ENCODE data around the gene TIMM23. TPM values are rescaled to one million over a fixed set of nuclear protein-coding genes. Genes with fewer than 3 reads are reported as not detected.
"Not testable (repeated sequence)": the region's sequence is repeated elsewhere in the genome, so short reads cannot be mapped to it uniquely, and the experiment has no call there.

TIMM23 gene, protein sequence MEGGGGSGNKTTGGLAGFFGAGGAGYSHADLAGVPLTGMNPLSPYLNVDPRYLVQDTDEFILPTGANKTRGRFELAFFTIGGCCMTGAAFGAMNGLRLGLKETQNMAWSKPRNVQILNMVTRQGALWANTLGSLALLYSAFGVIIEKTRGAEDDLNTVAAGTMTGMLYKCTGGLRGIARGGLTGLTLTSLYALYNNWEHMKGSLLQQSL
- total RNA-seq: 10 to 100 TPM; 37.4 to 50.3 TPM
- long read RNA-seq, transcript TIMM23-201 (7 exons, 1,222 nt): major isoform, 68 of 72 reads
- long read RNA-seq, partial matches to known transcripts: 1 of 72 reads
- long read RNA-seq, other reads (novel, unspliced or antisense): 3 of 72 reads

DNA sequence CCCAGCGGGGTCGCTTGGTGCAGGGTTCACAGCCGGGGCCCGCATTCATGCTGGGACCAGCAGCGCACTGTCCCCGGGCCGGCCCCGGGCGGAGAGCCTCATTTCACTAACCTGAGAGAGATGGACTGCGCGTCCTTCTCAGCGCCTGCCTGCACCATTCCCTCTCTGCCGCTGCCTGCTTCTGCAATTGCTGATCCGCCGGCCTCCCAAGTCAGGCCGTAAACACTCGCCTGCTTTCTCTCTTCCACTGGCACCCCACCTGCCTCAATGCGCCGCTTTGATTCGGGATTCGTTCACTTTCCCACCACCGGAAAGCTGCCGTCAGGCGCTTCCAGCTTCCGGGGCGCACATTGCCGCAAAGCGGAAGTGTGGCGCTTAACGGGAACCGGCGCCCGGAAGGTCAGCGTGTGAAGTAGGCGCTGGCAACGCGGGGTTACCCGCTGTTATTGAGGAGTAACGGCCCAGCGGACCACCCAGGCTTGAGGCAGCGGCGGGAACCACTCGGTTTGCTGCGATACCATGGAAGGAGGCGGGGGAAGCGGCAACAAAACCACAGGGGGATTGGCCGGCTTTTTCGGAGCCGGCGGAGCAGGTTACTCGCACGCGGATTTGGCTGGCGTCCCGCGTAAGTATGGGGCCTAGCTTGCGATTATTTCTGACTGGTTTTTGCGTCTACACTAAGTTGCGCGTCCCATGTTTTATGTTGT lies at the start of gene TIMM23:
Gene TIMM23, plus strand, starts transcription at position 384 of the 707 bp plus-strand sequence. Its CDS starts 136 bp downstream, at position 520.
- DNase-seq: peak; percentile 82 to 89
- ATAC-seq: peak; percentile 94
- intact Hi-C loops (cut with DNase I, micrococcal nuclease): not testable (repeated sequence)

DNA sequence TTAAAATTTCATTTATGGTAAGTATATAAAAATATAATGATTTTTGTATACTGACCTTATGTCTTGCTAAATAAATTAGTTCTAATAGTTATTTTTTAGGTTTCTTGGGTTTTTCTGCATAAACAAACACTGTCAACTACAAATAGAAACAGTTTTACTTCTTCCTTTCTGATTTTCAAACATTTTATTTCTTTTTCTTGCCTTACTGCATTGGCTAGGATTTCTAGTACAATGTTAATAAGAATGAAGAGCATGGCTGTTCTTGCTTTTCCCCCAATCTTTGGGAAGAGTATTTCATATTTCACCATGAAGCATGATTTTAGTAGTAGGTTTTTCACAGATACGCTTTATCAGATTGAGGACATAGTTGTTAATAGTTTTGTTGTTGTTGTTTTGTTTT lies 45.5 kb upstream of the TIMM23 start:
- ATAC-seq; intact Hi-C loops (cut with DNase I, micrococcal nuclease); DNase-seq: not testable (repeated sequence)

DNA sequence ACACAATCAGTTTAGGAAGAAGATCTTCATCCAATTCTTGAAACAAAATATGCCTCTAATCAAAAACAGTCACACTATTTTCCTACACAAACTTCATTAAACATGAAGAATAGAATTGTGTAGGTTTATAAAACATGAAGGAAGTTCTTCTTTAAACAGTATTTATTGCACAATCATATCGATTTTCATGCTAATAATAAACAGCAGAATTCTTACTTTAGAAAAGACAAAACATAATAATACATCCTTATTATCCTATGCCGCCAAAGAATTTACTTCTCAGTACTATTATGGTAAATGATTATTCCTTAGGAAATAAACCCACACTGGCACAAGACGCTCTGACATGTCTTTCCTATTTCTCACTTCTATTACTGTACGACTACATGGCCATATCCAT lies 41.0 kb upstream of the TIMM23 start:
- DNase-seq; intact Hi-C loops (cut with DNase I, micrococcal nuclease); ATAC-seq: not testable (repeated sequence)

DNA sequence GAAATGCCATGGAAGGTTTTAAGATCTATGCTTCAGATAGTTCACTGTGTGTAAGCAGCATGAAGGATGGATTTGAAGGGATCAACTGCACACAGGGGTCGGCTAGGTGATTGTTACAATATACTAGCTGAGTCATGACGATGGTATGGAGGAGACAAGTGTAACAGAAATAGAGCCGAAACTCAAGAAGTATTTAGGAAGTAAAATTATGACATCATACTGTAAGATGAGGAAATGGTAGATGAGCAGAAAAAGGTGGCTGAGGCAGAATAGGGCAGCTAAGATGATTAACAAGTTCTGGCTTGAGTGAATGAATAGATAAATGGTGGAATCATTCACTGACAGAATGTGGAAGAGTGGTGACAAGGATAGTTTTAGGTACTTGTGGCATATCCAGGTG lies 37.5 kb upstream of the TIMM23 start:
- intact Hi-C loops (cut with DNase I, micrococcal nuclease); DNase-seq; ATAC-seq: not testable (repeated sequence)

DNA sequence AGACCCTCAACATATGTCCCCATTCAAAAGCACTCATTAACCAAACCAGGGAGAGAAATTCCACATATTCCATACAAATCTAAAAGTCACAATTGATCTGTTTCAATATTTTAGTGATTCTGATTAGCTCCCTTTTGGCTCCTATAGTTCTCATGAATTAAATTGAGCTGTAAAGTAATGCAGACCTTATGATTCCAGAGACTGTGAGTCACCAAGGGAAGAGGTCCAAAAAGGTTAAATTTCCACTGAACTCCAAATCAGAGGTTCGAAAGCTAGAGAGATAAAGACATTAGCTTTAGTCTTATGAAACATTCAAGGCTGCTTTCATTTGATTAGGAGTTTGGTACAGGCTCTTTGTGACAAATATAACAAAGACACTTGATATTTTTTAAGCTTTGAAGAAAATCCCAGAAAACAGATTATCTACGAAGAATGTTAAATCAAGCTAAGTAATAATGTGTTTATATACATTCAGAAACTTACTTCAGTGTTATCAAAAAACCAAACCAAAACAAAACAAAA lies 33.1 kb upstream of the TIMM23 start:
- ATAC-seq; DNase-seq; intact Hi-C loops (cut with DNase I, micrococcal nuclease): not testable (repeated sequence)

DNA sequence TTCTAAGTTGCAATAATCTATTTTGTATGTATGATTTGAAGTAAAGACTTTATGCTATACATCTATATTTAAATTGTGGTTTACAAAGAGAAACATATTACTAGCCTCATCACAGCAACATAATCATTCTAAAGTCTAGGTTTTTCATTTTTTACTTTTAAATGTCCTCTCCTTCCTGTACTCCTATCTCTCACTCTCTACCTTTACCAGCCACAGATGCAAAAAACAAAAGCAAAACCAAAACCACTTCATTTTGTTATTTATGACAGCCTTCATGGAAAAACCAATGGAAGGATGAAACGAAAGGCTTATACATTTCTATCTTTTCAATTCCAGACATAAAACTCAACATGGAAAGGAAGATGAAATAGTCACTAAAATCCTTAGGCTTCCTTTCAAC lies 31.1 kb upstream of the TIMM23 start:
- intact Hi-C loops (cut with DNase I, micrococcal nuclease); DNase-seq; ATAC-seq: not testable (repeated sequence)

DNA sequence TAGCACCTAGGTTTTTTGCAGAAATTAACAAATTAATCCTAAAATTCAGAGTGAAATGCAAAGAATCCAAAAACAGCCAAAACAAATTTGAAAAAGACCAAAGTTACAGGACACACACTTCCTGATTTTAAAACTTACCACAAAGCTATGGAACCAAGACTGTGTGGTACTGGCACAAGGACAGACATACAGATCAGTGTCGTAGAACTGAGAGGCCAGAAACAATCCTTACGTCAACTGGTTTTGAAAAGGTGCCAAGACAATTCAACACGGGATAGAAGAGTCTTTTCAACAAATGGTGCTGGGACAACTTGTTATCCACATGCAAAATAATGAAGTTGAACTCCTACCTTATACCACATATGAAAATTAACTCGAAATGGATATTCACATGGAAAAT lies 26.8 kb upstream of the TIMM23 start:
- DNase-seq; ATAC-seq; intact Hi-C loops (cut with DNase I, micrococcal nuclease): not testable (repeated sequence)

DNA sequence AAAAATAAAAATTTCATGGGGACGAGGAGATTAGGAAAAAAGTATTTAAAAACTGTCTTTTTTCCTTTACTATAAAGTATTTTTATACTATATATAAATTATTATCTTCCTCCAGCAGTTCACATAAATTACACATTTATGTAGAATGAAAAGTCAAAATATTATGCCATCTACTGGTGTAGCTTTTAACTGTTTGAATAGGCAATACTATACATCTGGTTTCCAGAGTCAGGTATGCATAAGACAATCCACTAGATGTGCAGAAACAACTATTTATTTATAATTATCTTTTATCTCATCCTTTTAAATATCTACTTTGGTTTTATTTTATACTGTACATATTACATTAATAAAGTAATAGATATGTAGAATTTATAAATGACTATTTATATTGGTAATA lies 24.9 kb upstream of the TIMM23 start:
- ATAC-seq; DNase-seq; intact Hi-C loops (cut with DNase I, micrococcal nuclease): not testable (repeated sequence)

DNA sequence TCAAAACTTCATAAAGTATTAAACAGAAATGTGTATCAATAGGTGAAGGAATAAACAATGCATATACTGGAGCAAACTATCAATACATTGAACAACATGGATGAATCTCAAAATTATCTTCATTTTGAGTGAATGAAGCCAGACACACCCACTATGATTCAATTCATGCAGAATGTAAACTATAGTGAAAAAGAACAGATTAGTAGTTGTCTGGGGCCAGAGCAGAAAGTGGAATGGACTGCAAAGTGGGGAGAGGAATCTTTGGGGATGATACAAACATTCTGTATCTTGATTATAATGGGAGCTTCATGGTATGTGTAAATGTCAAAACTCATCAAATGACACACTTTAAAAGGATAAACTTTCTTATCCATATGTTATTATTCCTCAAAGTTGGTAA lies 23.5 kb upstream of the TIMM23 start:
- ATAC-seq; DNase-seq; intact Hi-C loops (cut with DNase I, micrococcal nuclease): not testable (repeated sequence)

DNA sequence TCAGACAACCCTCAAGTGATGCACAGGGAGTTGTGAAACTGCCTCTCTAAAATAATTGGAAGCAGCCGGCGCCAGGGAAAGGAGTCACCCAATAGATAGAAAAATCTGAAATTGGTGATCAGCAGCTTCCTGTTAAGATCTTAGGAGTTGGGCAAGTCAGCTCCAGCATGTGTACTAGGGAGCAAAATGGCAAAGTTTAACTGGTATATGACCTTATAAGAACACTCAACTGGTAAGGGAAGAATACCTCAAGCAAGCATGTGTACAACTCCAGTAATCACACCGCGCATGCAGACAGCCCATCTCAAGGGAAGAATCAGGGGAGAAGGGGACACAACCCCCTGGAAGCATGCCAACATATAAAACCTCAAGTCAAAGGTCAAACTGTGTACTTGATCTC lies 17.9 kb upstream of the TIMM23 start:
- DNase-seq: peak in 1 of 2 donors; percentile 7

DNA sequence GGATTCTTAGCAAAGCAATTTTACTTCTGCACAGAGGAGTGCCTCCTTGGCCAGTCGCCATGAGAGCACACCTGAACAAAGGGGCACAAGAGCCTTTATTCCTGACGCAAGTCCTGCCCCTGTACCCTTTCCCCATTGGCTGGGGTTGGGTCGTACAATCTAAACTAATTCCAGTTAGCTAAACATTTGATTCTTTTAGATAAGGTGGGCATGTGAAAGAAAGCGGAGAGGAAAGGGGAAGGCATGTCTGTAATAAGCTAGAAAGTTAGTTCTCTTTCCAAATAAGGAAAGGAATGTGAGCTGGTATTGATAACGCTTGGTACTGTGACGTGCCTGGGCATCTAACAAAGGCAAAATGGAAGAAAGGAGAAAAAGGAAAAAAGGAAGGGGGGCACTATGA lies 15.7 kb upstream of the TIMM23 start:
- DNase-seq; ATAC-seq; intact Hi-C loops (cut with DNase I, micrococcal nuclease): not testable (repeated sequence)

More for the DNA sequence above, 17.9 kb upstream of the TIMM23 start:
- intact Hi-C loops (cut with DNase I, micrococcal nuclease): not testable (repeated sequence)
- peak; percentile 89 for ATAC-seq

DNA sequence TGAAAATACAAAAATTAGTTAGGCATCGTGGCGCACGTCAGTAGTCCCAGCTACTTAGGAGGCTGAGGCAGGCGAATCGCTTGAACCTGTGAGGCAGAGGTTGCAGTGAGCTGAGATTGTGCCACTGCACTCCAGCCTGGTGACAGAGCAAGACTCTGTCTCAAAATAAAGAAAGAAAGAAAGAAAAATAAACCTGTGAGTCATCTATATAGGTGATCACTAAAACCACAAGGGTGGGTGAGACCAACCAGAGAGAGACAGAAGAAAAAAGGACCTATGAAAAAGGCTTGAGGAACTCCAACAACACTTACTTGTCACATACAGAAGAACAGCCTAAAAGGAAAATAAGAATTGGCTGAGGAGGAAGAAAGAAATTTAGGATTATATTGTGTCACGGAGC lies 14.4 kb upstream of the TIMM23 start:
- intact Hi-C loops (cut with DNase I, micrococcal nuclease); DNase-seq; ATAC-seq: not testable (repeated sequence)

DNA sequence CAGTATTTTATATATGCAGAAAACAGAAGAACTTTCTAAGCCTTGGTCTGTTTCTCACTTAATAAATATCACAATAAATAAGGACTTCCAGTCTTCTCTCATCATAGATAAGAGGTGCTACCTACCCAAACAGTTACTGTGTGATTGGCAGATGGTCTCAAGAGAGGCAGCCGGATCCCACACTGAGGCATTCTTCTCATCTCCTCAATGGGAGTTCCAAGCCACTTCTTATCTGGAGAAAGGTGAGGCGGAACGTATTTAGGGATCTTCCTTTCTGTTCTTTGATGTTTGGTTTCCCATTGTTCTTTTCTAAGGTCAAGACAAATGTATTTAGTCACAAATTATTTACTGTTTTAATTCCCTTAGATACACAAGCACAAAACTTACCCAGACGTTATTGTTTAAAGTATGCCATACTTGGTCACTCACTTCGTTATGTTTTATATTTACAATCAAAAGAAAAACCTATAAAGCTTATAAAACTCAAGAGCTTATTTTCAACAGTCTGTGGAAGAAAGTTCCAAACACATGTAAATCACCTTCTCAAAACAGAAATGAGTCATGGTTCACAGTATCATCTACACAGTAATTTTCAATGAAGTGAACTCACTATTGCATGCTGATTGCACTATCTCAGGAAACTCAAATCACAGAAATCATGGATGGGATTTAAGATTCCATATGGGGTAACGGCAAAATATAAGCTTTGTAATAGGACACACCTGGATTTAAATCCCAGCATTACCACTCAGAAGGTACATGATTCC lies 9.4 kb upstream of the TIMM23 start:
- intact Hi-C loops (cut with DNase I, micrococcal nuclease); DNase-seq; ATAC-seq: not testable (repeated sequence)

DNA sequence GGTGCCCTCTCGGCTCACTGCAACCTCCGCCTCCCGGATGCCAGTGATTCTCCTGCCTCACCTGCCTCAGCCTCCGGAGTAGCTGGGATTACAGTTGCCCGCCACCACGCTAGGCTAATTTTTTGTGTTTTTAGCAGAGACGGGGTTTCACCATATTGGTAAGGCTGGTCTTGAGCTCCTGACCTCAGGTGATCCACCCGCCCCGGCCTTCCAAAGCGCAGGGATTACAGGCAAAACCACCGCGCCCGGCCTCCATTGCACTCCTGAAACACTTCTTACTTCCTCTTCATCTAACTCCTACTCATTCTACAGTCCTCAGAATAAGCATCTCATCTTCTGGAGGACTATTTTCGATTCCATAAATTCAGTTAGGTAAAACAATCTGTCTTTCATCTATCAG lies 1.3 kb upstream of the TIMM23 start:
- intact Hi-C loops (cut with DNase I, micrococcal nuclease): not testable (repeated sequence)
- DNase-seq: peak in 1 of 2 donors; percentile 17

DNA sequence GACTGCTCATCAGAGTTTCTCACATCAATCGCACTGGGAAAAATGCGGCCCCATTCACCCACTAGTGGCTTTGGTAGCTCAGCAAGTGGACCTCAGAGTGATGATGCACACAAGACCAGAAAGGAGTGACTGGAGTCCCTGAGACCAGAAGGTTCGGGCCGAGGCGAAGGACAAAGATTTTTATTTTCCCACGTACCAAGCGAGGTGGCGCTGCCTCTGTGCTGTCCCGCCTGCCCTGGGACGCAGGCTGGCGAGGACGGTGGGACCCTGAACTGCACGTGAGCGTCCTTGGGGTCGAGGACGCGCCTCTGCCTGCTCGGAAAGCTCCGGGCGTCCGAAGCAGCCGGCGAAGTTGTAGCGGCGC lies 565 bp upstream of the TIMM23 start:
- DNase-seq (peak in 1 of 2 donors; percentile 21), ATAC-seq (peak; percentile 58)
- intact Hi-C loops (cut with DNase I, micrococcal nuclease): not testable (repeated sequence)

More for the DNA sequence above, 1.3 kb upstream of the TIMM23 start:
- ATAC-seq: peak; percentile 33

DNA sequence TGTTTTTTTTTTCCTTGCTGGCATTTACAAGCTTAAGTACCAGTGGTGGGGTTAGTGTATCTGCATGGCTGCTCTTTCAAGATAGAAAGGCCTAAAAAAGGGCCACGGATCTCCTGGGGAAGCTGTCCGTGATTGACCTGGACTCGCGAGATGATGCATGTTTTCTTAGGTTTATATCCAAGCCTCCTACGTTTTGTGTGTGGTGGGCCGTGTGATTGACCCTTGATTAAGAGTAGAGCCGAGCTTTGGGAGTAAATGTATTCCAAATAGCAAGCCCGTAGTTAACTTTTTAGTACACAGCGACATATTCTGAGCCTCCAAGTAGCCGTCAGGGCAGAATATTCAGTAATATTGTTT lies 502 bp downstream of the TIMM23 start:
- DNase-seq; intact Hi-C loops (cut with DNase I, micrococcal nuclease): not testable (repeated sequence)
- peak; percentile 20 for ATAC-seq

DNA sequence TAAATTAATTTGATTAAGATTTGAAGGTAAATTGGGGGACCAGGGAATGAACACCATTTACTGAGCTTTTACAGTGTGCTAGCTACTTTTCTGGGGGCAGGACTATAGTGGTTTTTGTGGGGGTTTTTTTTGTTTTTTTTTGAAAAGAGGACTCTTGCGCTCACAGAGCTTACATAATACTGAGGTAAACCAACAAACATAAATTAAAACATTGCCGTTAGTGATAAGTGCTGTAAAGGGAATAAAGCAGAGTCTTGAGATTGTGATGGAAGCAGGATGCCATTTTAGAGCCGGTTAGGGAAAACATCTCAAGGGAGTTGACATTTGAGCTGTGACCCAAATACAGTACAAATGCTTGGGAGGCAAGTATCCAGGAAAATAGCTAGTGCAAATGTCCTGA lies 1.8 kb downstream of the TIMM23 start:
- DNase-seq; ATAC-seq; intact Hi-C loops (cut with DNase I, micrococcal nuclease): not testable (repeated sequence)

DNA sequence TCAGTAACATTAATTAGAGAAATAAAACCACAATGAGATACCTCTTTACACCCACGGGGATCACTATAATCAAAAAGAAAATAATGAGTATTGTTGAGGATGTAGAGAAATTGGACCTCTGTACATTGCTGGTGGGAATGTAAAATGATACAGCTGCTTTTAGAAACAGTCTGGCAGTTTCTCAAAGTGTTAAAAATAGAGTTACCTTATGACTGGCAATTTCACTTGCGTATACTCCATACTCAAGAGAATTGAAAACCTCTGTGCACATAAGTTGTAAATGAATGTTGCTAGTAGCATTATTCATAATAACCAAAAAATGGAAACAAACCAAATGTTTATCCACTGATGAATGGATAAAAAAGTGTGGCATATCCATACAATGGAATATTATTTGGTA lies 6.3 kb downstream of the TIMM23 start:
- DNase-seq; intact Hi-C loops (cut with DNase I, micrococcal nuclease); ATAC-seq: not testable (repeated sequence)

DNA sequence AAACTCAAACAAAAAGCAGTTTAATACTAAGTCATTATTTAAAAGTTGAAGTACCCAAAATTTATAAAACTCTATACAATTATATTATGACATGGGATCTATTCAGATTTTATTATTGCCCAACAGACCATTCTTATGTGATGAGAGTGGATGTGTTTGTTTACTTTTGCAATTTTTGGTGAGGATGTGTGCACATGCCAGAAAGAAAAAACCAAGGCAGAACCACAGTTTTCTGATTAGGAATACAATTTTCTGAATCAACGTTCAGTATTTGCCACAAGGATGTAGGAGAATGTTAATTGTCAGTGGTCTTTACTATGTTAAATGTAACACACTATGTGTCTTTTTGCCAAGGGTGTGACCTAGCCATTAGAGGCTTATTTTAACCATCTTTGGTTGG lies 9.1 kb downstream of the TIMM23 start:
- DNase-seq; intact Hi-C loops (cut with DNase I, micrococcal nuclease); ATAC-seq: not testable (repeated sequence)
